Activated CD8-positive, alpha-beta T cell treated with anti-CD3 and anti-CD28 coated beads for 36 hours (primary cell): ENCODE data around the gene ST3GAL3. TPM values are rescaled to one million over a fixed set of nuclear protein-coding genes. Genes with fewer than 3 reads are reported as not detected.

Experiments
- ATAC-seq: fragments of 200-7000 bp; cut with Tn5 transposase; one replicate; pipeline ENCODE4 v1.10.0; 2021; ENCODE audit warnings: mild to moderate bottlenecking, moderate library complexity
- CTCF ChIA-PET: fragments of 350-600 bp; sonication (Branson Sonifier 250); formaldehyde crosslinking; loops from one replicate; lab custom pipeline; 2021; ENCODE audit warnings: antibody characterized with exemption; lab: Charles Lee
- POLR2A ChIA-PET: fragments of 350-600 bp; sonication (Branson Sonifier 250); formaldehyde crosslinking; loops from one replicate; lab custom pipeline; 2021; ENCODE audit warnings: antibody characterized with exemption; lab: Charles Lee
- DNase-seq: peaks from one replicate; pipeline ENCODE4 v3.0.0-alpha.2; 2020
- H3K27ac Mint-ChIP-seq: one replicate; pipeline ENCODE4 v1.8.0; 2021; ENCODE audit warnings: mild to moderate bottlenecking, mixed read lengths
- H3K27me3 Mint-ChIP-seq: one replicate; pipeline ENCODE4 v1.8.0; 2021; ENCODE audit warnings: mixed read lengths
- H3K36me3 Mint-ChIP-seq: one replicate; pipeline ENCODE4 v1.8.0; 2021; ENCODE audit warnings: low read depth, mixed read lengths
- H3K4me1 Mint-ChIP-seq: one replicate; pipeline ENCODE4 v1.8.0; 2021; ENCODE audit warnings: low read depth, mixed read lengths
- H3K4me3 Mint-ChIP-seq: one replicate; pipeline ENCODE4 v1.8.0; 2021; ENCODE audit warnings: mild to moderate bottlenecking, moderate library complexity, mixed read lengths
- H3K9me3 Mint-ChIP-seq: one replicate; pipeline ENCODE4 v1.8.0; 2021; ENCODE audit warnings: mixed read lengths
- intact Hi-C: fragments of 100-400 bp; cut with micrococcal nuclease; formaldehyde crosslinking; loops from one replicate; pipeline ENCODE4 v1.10.0; 2022
- total RNA-seq, 2 experiments: library from RNA; stranded (reverse); gene quantifications; one replicate each; pipeline ENCODE4 v1.2.3, GENCODE V29; 2021
- TF ChIP-seq, protein P1 (sequence below): fragments of 200-600 bp; IDR thresholded peaks from one replicate; pipeline ENCODE4 v1.8.0; 2022; ENCODE audit warnings: antibody characterized with exemption, mild to moderate bottlenecking

The ST3GAL3 gene
- total RNA-seq, 2 experiments from 2014 or later: 14.5 to 20.0 TPM

DNA sequence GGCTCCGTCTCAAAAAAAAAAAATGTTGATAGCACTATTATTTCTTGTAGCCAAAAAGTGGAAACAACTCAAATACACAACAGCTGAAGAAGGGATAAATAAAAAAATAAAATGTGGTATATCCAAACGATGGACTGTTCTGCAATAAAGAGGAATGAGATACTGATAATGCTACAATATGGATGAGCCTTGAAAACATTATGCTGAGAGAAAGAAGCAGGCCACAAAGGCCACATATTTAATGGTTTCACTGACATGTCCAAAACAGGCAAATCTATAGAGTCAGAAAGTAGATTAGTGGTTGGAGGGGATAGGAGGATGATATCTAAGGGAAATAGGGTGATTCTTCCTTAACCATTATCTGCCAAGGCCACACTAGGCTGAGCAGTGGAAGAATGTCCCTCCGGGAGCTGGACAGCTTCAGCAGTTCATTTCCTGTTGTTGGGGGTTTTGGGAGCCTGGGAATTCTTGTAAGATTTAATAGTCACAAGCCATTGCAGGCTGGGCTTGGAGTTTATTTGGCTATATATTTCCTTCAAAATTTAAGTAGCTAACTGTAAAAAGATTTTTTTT is 53.5 kb downstream of the ST3GAL3 start:
- DNase-seq: no peak
- TF ChIP-seq, protein P1, sequence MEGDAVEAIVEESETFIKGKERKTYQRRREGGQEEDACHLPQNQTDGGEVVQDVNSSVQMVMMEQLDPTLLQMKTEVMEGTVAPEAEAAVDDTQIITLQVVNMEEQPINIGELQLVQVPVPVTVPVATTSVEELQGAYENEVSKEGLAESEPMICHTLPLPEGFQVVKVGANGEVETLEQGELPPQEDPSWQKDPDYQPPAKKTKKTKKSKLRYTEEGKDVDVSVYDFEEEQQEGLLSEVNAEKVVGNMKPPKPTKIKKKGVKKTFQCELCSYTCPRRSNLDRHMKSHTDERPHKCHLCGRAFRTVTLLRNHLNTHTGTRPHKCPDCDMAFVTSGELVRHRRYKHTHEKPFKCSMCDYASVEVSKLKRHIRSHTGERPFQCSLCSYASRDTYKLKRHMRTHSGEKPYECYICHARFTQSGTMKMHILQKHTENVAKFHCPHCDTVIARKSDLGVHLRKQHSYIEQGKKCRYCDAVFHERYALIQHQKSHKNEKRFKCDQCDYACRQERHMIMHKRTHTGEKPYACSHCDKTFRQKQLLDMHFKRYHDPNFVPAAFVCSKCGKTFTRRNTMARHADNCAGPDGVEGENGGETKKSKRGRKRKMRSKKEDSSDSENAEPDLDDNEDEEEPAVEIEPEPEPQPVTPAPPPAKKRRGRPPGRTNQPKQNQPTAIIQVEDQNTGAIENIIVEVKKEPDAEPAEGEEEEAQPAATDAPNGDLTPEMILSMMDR: no peak
- POLR2A ChIA-PET: no interaction called here
- Mint-ChIP-seq H3K27me3 (no peaks in the 10 kb centered on the region), H3K4me1 (no peaks in the 10 kb centered on the region), H3K36me3 (no peaks in the 10 kb centered on the region), H3K27ac (no peak overlapping the region), H3K9me3 (no peaks in the 10 kb centered on the region), H3K4me3 (no peak overlapping the region)
- no peak for ATAC-seq
- intact Hi-C loops: no loop called here
- CTCF ChIA-PET: interaction anchor here (2.7 kb wide), 1 partner anchor 174 kb away, joined by 22 read pairs; no protein-coding TSS in a partner anchor

- H3K36me3 Mint-ChIP-seq: no peaks in the 10 kb centered on the region
Measured at GRCh38 chr1:43763497-43763973, 56.2 kb downstream of the ST3GAL3 start.

DNA sequence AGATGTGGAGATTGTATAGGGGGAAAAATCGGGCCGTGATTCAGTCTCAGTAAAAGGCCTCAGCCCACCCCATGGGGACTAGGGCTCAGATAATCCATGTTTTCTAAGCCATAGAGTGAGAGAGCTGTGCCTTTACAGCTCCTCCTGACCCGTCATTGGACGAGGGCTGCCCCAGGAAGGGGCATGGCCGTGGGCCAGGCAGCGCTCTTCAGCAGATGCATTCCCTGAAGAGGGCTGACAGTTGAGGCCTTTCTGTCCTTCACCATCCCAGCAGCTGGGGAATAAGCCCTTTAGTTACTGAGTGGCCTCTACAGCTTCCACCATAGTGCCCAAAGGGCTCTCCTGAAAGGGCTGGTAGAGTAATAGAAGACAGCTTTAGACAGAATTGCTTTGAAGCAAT is 57.2 kb downstream of the ST3GAL3 start:
- POLR2A ChIA-PET: interaction anchor here (0.6 kb wide), 1 partner anchor 397 kb away, joined by 3 read pairs; the partner anchor contains the start of gene ELOVL1
- H3K36me3 Mint-ChIP-seq: no peaks in the 10 kb centered on the region

More at GRCh38 chr1:43763497-43763973, 56.2 kb downstream of the ST3GAL3 start:
- DNase-seq (peak; percentile 67), ATAC-seq (peak; percentile 80)
- Mint-ChIP-seq H3K4me3 (no peak overlapping the region), H3K27ac (no peak overlapping the region), H3K27me3 (no peaks in the 10 kb centered on the region), H3K9me3 (no peaks in the 10 kb centered on the region), H3K4me1 (no peaks in the 10 kb centered on the region)
- ChIA-PET POLR2A (no interaction called here), CTCF (interaction anchor here (0.6 to 9.7 kb wide), 58 partner anchors 9 to 297 kb away, joined by 3 to 307 read pairs (median 4); partner anchors contain the start of genes ARTN, CCDC24, IPO13 and KDM4A)
- intact Hi-C loops: loop anchor here (2.0 kb wide), 1 partner anchor 171 kb away; no protein-coding TSS in a partner anchor
- TF ChIP-seq, protein P1: peak; percentile 81

DNA sequence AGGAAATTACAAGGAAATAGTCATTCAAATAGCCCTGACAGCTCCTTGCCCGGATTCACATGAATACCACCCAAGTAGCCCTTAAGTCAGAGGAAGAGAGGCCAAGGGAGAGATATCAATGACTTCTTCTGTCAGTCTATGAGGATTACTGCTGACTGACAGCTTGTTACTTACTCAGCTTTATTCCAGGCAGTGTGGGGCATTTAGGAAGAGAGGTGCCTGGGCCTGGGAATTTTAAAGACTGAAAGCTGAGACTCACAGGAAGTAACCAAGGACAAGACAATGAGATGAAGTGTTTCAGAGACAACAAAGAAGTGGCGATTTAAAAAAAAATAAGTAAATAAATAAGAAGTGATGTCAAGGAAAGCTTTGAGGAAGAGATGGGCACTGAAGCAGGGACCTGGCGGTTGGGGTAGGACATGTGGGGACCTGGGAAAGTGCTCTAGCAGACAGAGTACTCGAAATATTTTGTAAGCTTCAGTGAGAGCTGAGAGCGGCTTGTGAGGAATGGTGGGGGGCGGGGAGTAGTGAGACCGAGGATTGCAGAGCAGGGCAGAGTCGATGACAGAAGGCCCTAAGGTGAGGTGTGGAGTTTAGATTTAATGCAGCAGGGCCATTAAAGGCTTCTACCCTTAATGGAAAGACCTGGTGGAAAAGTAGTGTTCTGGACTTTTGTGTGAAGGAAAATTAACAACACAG is 58.9 kb downstream of the ST3GAL3 start:
- no peak overlapping the region for H3K4me3 Mint-ChIP-seq
- DNase-seq: no peak
- intact Hi-C loops: no loop called here
- ChIA-PET CTCF (interaction anchor here (0.8 to 9.7 kb wide), 5 partner anchors 169 to 282 kb away, joined by 3 to 307 read pairs (median 3); partner anchors contain the start of genes ARTN and IPO13), POLR2A (no interaction called here)
- no peak for ATAC-seq
- peaks cover 3% of the 10 kb centered on the region for H3K4me1 Mint-ChIP-seq
- no peak overlapping the region for H3K27ac Mint-ChIP-seq
- H3K27me3 Mint-ChIP-seq: no peaks in the 10 kb centered on the region
- H3K9me3 Mint-ChIP-seq: no peaks in the 10 kb centered on the region
- no peaks in the 10 kb centered on the region for H3K36me3 Mint-ChIP-seq
- TF ChIP-seq, protein P1: no peak

More for the DNA sequence above, 57.2 kb downstream of the ST3GAL3 start:
- CTCF ChIA-PET: interaction anchor here (0.9 to 9.7 kb wide), 25 partner anchors 10 to 276 kb away, joined by 3 to 307 read pairs (median 6); partner anchors contain the start of genes ARTN, CCDC24 and IPO13
- no peak overlapping the region for H3K27ac Mint-ChIP-seq
- no peaks in the 10 kb centered on the region for H3K27me3 Mint-ChIP-seq
- H3K4me3 Mint-ChIP-seq: no peak overlapping the region
- peaks cover 3% of the 10 kb centered on the region for H3K4me1 Mint-ChIP-seq
- ATAC-seq: no peak
- H3K9me3 Mint-ChIP-seq: no peaks in the 10 kb centered on the region
- intact Hi-C loops: no loop called here
- TF ChIP-seq, protein P1: no peak
- no peak for DNase-seq
